H1 (cell line): ENCODE measurements around the gene NECTIN1. TPM values are rescaled to one million over a fixed set of nuclear protein-coding genes. Genes with fewer than 3 reads are reported as not detected.

Experiments used
- CTCF ChIA-PET: fragments of 300-600 bp; sonication (Branson Sonifier 250); formaldehyde crosslinking; loops from one replicate; lab custom pipeline; 2021; ENCODE audit not compliant: partially characterized antibody; lab: Charles Lee
- POLR2A ChIA-PET: fragments of 300-600 bp; sonication (Branson Sonifier 250); formaldehyde crosslinking; loops from one replicate; lab custom pipeline; 2021; ENCODE audit warnings: inconsistent platforms; ENCODE audit not compliant: partially characterized antibody; lab: Charles Lee
- DNase-seq, 2 experiments: peaks; one replicate each; pipeline versions ENCODE4 v3.0.0 to v3.0.0-alpha.2; 2010 to 2022; ENCODE audit warnings: low spot score in 2 of 2, low read depth in 1 of 2, mixed read lengths in 1 of 2
- FAIRE-seq: peaks from 2 replicates; lab custom pipeline; 2011; peaks lifted over from hg19 to GRCh38; lab: Jason Lieb, UNC
- H2AFZ ChIP-seq: 2 replicates; pipeline ENCODE4 v1.8.1; 2012; ENCODE audit warnings: low read length, inconsistent platforms
- H2AK5ac ChIP-seq: 2 replicates; pipeline ENCODE4 v1.6.1; 2013; ENCODE audit warnings: low read depth, low read length
- H2BK120ac ChIP-seq: replicated peaks from 2 replicates; pipeline ENCODE3; 2013; ENCODE audit warnings: low read depth, low read length, inconsistent platforms
- H2BK12ac ChIP-seq: 2 replicates; pipeline ENCODE4 v1.6.1; 2013; ENCODE audit warnings: low read depth, low read length
- H2BK15ac ChIP-seq: 2 replicates; pipeline ENCODE4 v1.6.1; 2013; ENCODE audit warnings: low read length
- H2BK20ac ChIP-seq: 2 replicates; pipeline ENCODE4 v1.6.1; 2013; ENCODE audit warnings: low read length
- H2BK5ac ChIP-seq: 2 replicates; pipeline ENCODE4 v1.6.1; 2013; ENCODE audit warnings: low read depth, low read length
- H3K14ac ChIP-seq: 2 replicates; pipeline ENCODE4 v1.6.1; 2013; ENCODE audit warnings: inconsistent platforms; ENCODE audit not compliant: insufficient read length
- H3K18ac ChIP-seq: 2 replicates; pipeline ENCODE4 v1.6.1; 2013; ENCODE audit warnings: low read length; ENCODE audit errors: extremely low read depth
- H3K23ac ChIP-seq: 2 replicates; pipeline ENCODE4 v1.6.1; 2013; ENCODE audit warnings: inconsistent platforms; ENCODE audit not compliant: insufficient read length
- H3K23me2 ChIP-seq: 2 replicates; pipeline ENCODE4 v1.6.1; 2013; ENCODE audit warnings: low read depth, low read length
- H3K27ac ChIP-seq: 2 replicates; pipeline ENCODE4 v1.6.1; 2011; ENCODE audit warnings: low read depth, low read length, inconsistent platforms
- H3K27me3 ChIP-seq, 4 experiments: replicated peaks in 1 of 4; 1 replicate in 1 of 4; 2 replicates in 3 of 4; pipeline versions ENCODE4 v1.6.1 to v1.8.1; 2011 to 2013; ENCODE audit warnings: low read length in 3 of 4, mild to moderate bottlenecking in 3 of 4, inconsistent platforms in 2 of 4, mixed read lengths in 2 of 4, moderate library complexity in 1 of 4; ENCODE audit not compliant: control insufficient read depth in 3 of 4, insufficient read depth in 3 of 4; ENCODE audit errors: extremely low read depth in 1 of 4
- H3K36me3 ChIP-seq, 4 experiments: 2 replicates each; pipeline versions ENCODE4 v1.6.1 to v1.8.1; 2011 to 2013; ENCODE audit warnings: mild to moderate bottlenecking in 4 of 4, low read length in 3 of 4, moderate library complexity in 2 of 4, control low read depth in 1 of 4, inconsistent platforms in 1 of 4; ENCODE audit not compliant: insufficient read depth in 4 of 4, control insufficient read depth in 2 of 4
- H3K4ac ChIP-seq: replicated peaks from 2 replicates; pipeline ENCODE3; 2013; ENCODE audit warnings: low read length, low read depth, mixed read lengths, inconsistent platforms; ENCODE audit not compliant: insufficient read length
- H3K4me1 ChIP-seq, 4 experiments: replicated peaks in 1 of 4; 1 replicate in 1 of 4; 2 replicates in 3 of 4; pipeline versions ENCODE4 v1.6.1 to v1.8.1; 2011 to 2013; ENCODE audit warnings: low read length in 3 of 4, inconsistent platforms in 2 of 4, mixed read lengths in 1 of 4; ENCODE audit not compliant: insufficient read depth in 4 of 4, control insufficient read depth in 3 of 4
- H3K4me2 ChIP-seq, 2 experiments: 2 replicates each; pipeline versions ENCODE4 v1.6.1 to v1.8.1; 2011 to 2013; ENCODE audit warnings: low read depth in 2 of 2, low read length in 2 of 2, control low read depth in 1 of 2, inconsistent platforms in 1 of 2, mild to moderate bottlenecking in 1 of 2; ENCODE audit not compliant: insufficient read depth in 1 of 2
- H3K4me3 ChIP-seq, 4 experiments: fragments of 200-600, 300-600 bp in 1 of 4; sonication (generic), shearing (Covaris generic), sonication (Bioruptor Twin) in 1 of 4; 2 replicates each; pipeline versions ENCODE4 v1.5.1 to v1.8.1; 2011 to 2016; ENCODE audit warnings: low read length in 4 of 4, low read depth in 3 of 4, control low read depth in 2 of 4, inconsistent platforms in 2 of 4, mild to moderate bottlenecking in 2 of 4, mixed read lengths in 1 of 4, moderate library complexity in 1 of 4; ENCODE audit not compliant: insufficient read depth in 2 of 4; ENCODE audit errors: extremely low read depth in 1 of 4
- H3K56ac ChIP-seq: replicated peaks from 2 replicates; pipeline ENCODE3; 2013; ENCODE audit warnings: low read depth, mild to moderate bottlenecking, mixed read lengths, low read length, inconsistent platforms; ENCODE audit not compliant: insufficient read length
- H3K79me1 ChIP-seq: 2 replicates; pipeline ENCODE4 v1.6.1; 2013; ENCODE audit warnings: low read depth, low read length, control low read depth
- H3K79me2 ChIP-seq, 2 experiments: 2 replicates each; pipeline versions ENCODE4 v1.6.1 to v1.8.1; 2012 to 2013; ENCODE audit warnings: low read length in 2 of 2, mild to moderate bottlenecking in 2 of 2, inconsistent platforms in 1 of 2; ENCODE audit not compliant: insufficient read depth in 2 of 2, control insufficient read depth in 1 of 2
- H3K9ac ChIP-seq, 4 experiments: replicated peaks in 1 of 4; 1 replicate in 1 of 4; 2 replicates in 3 of 4; pipeline versions ENCODE4 v1.6.1 to v1.8.1; 2011 to 2013; ENCODE audit warnings: low read depth in 3 of 4, low read length in 3 of 4, control low read depth in 2 of 4, mild to moderate bottlenecking in 2 of 4, moderate library complexity in 2 of 4, inconsistent platforms in 1 of 4; ENCODE audit errors: extremely low read depth in 1 of 4
- H3K9me3 ChIP-seq, 2 experiments: 2 replicates each; pipeline versions ENCODE4 v1.6.1 to v1.8.1; 2012 to 2013; ENCODE audit warnings: mild to moderate bottlenecking in 2 of 2, moderate library complexity in 2 of 2, control low read depth in 1 of 2, inconsistent platforms in 1 of 2, low read depth in 1 of 2, low read length in 1 of 2, mixed read lengths in 1 of 2; ENCODE audit not compliant: insufficient read depth in 2 of 2
- H4K20me1 ChIP-seq, 2 experiments: replicated peaks in 1 of 2; 2 replicates each; pipeline versions ENCODE3 to v1.8.1; 2011 to 2013; ENCODE audit warnings: inconsistent platforms in 2 of 2, low read length in 2 of 2, mild to moderate bottlenecking in 1 of 2; ENCODE audit not compliant: insufficient read depth in 2 of 2, control insufficient read depth in 1 of 2
- H4K5ac ChIP-seq: 2 replicates; pipeline ENCODE4 v1.6.1; 2013; ENCODE audit warnings: low read length, low read depth, mixed read lengths, inconsistent platforms; ENCODE audit not compliant: insufficient read length
- H4K8ac ChIP-seq: 2 replicates; pipeline ENCODE4 v1.8.0; 2013; ENCODE audit warnings: mild to moderate bottlenecking, moderate library complexity, low read length, inconsistent platforms; ENCODE audit not compliant: insufficient read depth; ENCODE audit errors: extremely low read depth
- H4K91ac ChIP-seq: replicated peaks from 2 replicates; pipeline ENCODE3; 2013; ENCODE audit warnings: low read length, mixed read lengths, inconsistent platforms; ENCODE audit not compliant: insufficient read length
- BRCA1 ChIP-seq: IDR thresholded peaks from 2 replicates; pipeline ENCODE4 v1.6.1; 2012; ENCODE audit warnings: low read depth, low read length, improper control_type of control experiment
- CBX8 ChIP-seq: fragments of 300-800, 300-1000 bp; sonication (generic); IDR thresholded peaks from 2 replicates; pipeline ENCODE4 v1.7.1; 2016; ENCODE audit warnings: low read depth, low read length, borderline replicate concordance
- EP300 ChIP-seq, 2 experiments: IDR thresholded peaks; 1 replicate in 1 of 2; 2 replicates in 1 of 2; pipeline ENCODE4 v1.6.1; 2011 to 2012; ENCODE audit warnings: low read depth in 2 of 2, low read length in 2 of 2, mild to moderate bottlenecking in 2 of 2, borderline replicate concordance in 1 of 2, inconsistent platforms in 1 of 2, moderate library complexity in 1 of 2
- JUND ChIP-seq: IDR thresholded peaks from 2 replicates; pipeline ENCODE4 v1.6.1; 2011; ENCODE audit warnings: mild to moderate bottlenecking, improper control_type of control experiment, low read length
- KDM5A ChIP-seq: fragments of 200-600 bp; IDR thresholded peaks from 2 replicates; pipeline ENCODE4 v1.7.1; 2012; ENCODE audit warnings: mild to moderate bottlenecking, low read length, inconsistent platforms, mixed read lengths
- MAFK ChIP-seq: IDR thresholded peaks from 2 replicates; pipeline ENCODE4 v1.6.1; 2012; ENCODE audit warnings: low read depth, mild to moderate bottlenecking, improper control_type of control experiment, low read length
- RNF2 ChIP-seq: fragments of 200-900, 300-1000 bp; sonication (generic); IDR thresholded peaks from 2 replicates; pipeline ENCODE4 v1.7.1; 2016; ENCODE audit warnings: borderline replicate concordance, low read depth, mild to moderate bottlenecking, antibody characterized with exemption, low read length; ENCODE audit not compliant: poor library complexity, severe bottlenecking; ENCODE audit errors: missing control alignments
- SIX5 ChIP-seq: IDR thresholded peaks from 2 replicates; pipeline ENCODE4 v1.6.1; 2011; ENCODE audit warnings: mild to moderate bottlenecking, low read depth, low read length
- SRF ChIP-seq: IDR thresholded peaks from 2 replicates; pipeline ENCODE4 v1.6.1; 2011; ENCODE audit warnings: mild to moderate bottlenecking, low read depth, low read length, moderate library complexity
- WGBS, 2 experiments: shearing (Covaris generic) in 1 of 2; methylation state at CpG; one replicate each; pipeline versions ENCODE4 v1.1.6 to v1.1.7; 2013 to 2015; ENCODE audit warnings: low lambda C conversion rate in 2 of 2, mixed read lengths in 2 of 2, inconsistent platforms in 1 of 2, low coverage in 1 of 2, missing lambda C conversion rate in 1 of 2; ENCODE audit not compliant: insufficient replicate concordance in 2 of 2, insufficient coverage in 1 of 2, insufficient read length in 1 of 2; ENCODE audit errors: extremely low coverage in 1 of 2, missing lambda C conversion rate in 1 of 2; 5-methylcytosine and 5-hydroxymethylcytosine counted together
- polyA plus RNA-seq, 7 experiments: library from polyadenylated mRNA; depleted of rRNA in 3 of 7; stranded (reverse) in 5 of 7; unstranded in 2 of 7; fragments of >200 nt in 5 of 7; fragments of 200-250 nt in 2 of 7; gene quantifications; 1 replicate in 5 of 7; 2 replicates in 1 of 7; 4 replicates in 1 of 7; pipeline versions ENCODE4 v1.2.1 to v1.2.3, GENCODE V29; 2011 to 2013; ENCODE audit warnings: missing spikeins in 2 of 7, mixed read lengths in 2 of 7
- total RNA-seq: library from RNA; stranded (reverse); fragmentation: NEBNext Ultra II Directional; extraction: Animal tissue kit (Norgen Biotek cat#: 25700); gene quantifications from 2 replicates; pipeline ENCODE4 v1.2.1, GENCODE V29; 2021

NECTIN1 gene
- total and polyA plus RNA-seq, 2 of the 8 experiments (the other 6 are each of a cell fraction or from before 2014, with no cell fraction given), result 43.2 to 97.7 TPM

DNA sequence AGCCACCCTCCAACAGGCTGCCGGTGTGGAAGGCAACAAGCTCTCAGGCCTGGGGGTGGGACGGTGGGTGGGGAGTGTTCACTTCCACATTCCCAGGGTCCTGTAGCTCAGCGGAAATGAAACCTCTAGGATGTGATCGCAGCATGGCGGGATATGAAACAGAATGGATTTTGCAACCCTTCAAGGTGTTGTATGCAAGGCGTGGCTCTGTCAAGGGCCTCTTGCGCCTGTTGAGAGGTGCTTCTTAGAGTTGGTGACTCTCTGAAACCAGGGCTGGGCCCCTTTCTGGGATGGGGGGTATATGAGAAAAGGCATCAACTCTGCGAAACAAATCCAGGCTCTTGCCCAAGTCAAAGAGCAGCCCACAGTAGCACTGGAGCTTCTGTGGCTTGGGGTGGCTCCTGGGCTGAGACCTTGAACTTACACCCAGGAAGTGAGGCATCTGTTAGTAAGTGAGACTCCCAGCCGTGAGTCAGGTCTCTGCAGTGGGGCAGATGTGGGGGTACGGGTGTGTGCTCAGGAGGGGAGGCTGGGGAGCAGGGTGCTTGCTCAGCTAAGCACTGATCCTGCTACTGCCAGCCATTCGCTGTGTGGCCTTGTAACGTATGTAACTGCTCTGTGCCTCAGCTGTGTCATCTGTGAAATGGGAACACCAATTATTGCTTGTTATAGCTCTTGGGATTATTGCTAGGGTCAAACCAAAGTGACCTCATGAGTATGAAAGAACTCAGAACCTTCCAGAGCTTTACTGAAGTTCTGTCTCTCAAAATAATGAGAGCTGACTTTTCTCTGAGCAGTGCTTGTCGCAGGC, 28.3 kb downstream of the NECTIN1 start:
- no peak overlapping the region for H4K5ac ChIP-seq
- H3K23me2 ChIP-seq, result no peaks in the 10 kb centered on the region
- DNase-seq (no peak), FAIRE-seq (no peak)
- no peak overlapping the region for H2AK5ac ChIP-seq
- H3K9ac ChIP-seq, result no peak overlapping the region
- no peaks in the 10 kb centered on the region; a peak in 1 of 8 replicates for H3K36me3 ChIP-seq
- H3K23ac ChIP-seq, result no peak overlapping the region
- no peak overlapping the region for H3K4me2 ChIP-seq
- H2BK120ac ChIP-seq, result no peak overlapping the region
- H3K27ac ChIP-seq, result no peak overlapping the region
- no peak overlapping the region for H3K14ac ChIP-seq
- peaks cover 36% of the 10 kb centered on the region for H3K79me1 ChIP-seq
- no peak overlapping the region for H4K8ac ChIP-seq
- WGBS, 2 experiments, result 91% methylated on average over 13 of the region's 13 CpGs; no CpG with 5 or more reads in 1 of the 2 experiments
- H3K4me1 ChIP-seq, result peaks cover 2 to 18% (median 13%) of the 10 kb centered on the region in 4 experiments
- peaks cover 50 to 60% of the 10 kb centered on the region in 2 experiments for H4K20me1 ChIP-seq
- no peak overlapping the region for H3K4ac ChIP-seq
- CTCF ChIA-PET, result interaction anchor here (1.2 to 14.0 kb wide), 5 partner anchors 9 to 37 kb away, joined by 4 to 171 read pairs (median 53); no protein-coding TSS in a partner anchor
- no peak overlapping the region; the same call in 1 of the 2 replicates for H3K18ac ChIP-seq
- H3K4me3 ChIP-seq, result no peak overlapping the region
- H2AFZ ChIP-seq, result no peak overlapping the region
- H3K56ac ChIP-seq, result no peak overlapping the region
- no peak overlapping the region for H2BK15ac ChIP-seq
- POLR2A ChIA-PET, result interaction anchor here (1.1 kb wide), 1 partner anchor 18 kb away, joined by 3 read pairs; no protein-coding TSS in a partner anchor
- H2BK5ac ChIP-seq, result peak overlapping the region; percentile 44; the same call in 1 of the 2 replicates
- H3K79me2 ChIP-seq, result peaks cover 2 to 85% of the 10 kb centered on the region in 2 experiments; a peak in 3 of 4 replicates
- no peak overlapping the region for H4K91ac ChIP-seq
- H2BK12ac ChIP-seq, result no peak overlapping the region
- no peaks in the 10 kb centered on the region for H3K9me3 ChIP-seq
- no peaks in the 10 kb centered on the region for H3K27me3 ChIP-seq
- no peak overlapping the region for H2BK20ac ChIP-seq
- no peak for TF ChIP-seq EP300 (IDR thresholded peaks at IDR 0.05; ENCODE audit: borderline replicate concordance in 1 of 2, low read depth in 2 of 2, low read length in 2 of 2)
- no peak for TF ChIP-seq JUND
- TF ChIP-seq KDM5A, result no peak
- TF ChIP-seq MAFK, result no peak
- TF ChIP-seq RNF2, result no peak
- TF ChIP-seq CBX8, result no peak
- no peak for TF ChIP-seq SRF
- no peak for TF ChIP-seq SIX5
- no peak for TF ChIP-seq BRCA1
